HL-60 (cell line): ENCODE data around the gene LUZP1.

Source experiments
- DNase-seq, 2 experiments: peaks; one replicate each; pipeline ENCODE4 v3.0.0-alpha.2; 2010 to 2020; ENCODE audit warnings: low read depth in 1 of 2, low spot score in 1 of 2
- H3K27ac ChIP-seq: fragments of 250-450 bp; sonication (Bioruptor Pico); replicated peaks from 2 replicates; pipeline ENCODE4 v1.5.1; 2020; ENCODE audit warnings: mild to moderate bottlenecking, moderate library complexity
- H3K27me3 ChIP-seq: fragments of 250-450 bp; sonication (Bioruptor Pico); 2 replicates; pipeline ENCODE4 v1.5.1; 2021; ENCODE audit warnings: mild to moderate bottlenecking, moderate library complexity; ENCODE audit not compliant: insufficient read depth, poor library complexity, severe bottlenecking
- H3K4me3 ChIP-seq: replicated peaks from 2 replicates; pipeline ENCODE4 v1.5.1; 2011; ENCODE audit warnings: mild to moderate bottlenecking, control low read depth, low read length; ENCODE audit not compliant: insufficient read depth
- CTCF ChIP-seq: IDR thresholded peaks from one replicate; pipeline ENCODE4 v1.5.1; 2011; ENCODE audit warnings: low read length, control low read depth, inconsistent platforms; ENCODE audit not compliant: insufficient read depth
- GABPA ChIP-seq: IDR thresholded peaks from 2 replicates; pipeline ENCODE4 v1.6.1; 2012; ENCODE audit warnings: low read depth
- POLR2AphosphoS5 ChIP-seq: IDR thresholded peaks from 2 replicates; pipeline ENCODE4 v1.6.1; 2012; ENCODE audit warnings: low read depth
- SPI1 ChIP-seq: IDR thresholded peaks from 2 replicates; pipeline ENCODE4 v1.6.1; 2012; ENCODE audit warnings: low read depth, mild to moderate bottlenecking, borderline replicate concordance
- TF ChIP-seq, protein P1 (sequence below): IDR thresholded peaks from 2 replicates; pipeline ENCODE4 v1.6.1; 2012; ENCODE audit warnings: low read depth; ENCODE audit not compliant: insufficient replicate concordance

Gene LUZP1

DNA sequence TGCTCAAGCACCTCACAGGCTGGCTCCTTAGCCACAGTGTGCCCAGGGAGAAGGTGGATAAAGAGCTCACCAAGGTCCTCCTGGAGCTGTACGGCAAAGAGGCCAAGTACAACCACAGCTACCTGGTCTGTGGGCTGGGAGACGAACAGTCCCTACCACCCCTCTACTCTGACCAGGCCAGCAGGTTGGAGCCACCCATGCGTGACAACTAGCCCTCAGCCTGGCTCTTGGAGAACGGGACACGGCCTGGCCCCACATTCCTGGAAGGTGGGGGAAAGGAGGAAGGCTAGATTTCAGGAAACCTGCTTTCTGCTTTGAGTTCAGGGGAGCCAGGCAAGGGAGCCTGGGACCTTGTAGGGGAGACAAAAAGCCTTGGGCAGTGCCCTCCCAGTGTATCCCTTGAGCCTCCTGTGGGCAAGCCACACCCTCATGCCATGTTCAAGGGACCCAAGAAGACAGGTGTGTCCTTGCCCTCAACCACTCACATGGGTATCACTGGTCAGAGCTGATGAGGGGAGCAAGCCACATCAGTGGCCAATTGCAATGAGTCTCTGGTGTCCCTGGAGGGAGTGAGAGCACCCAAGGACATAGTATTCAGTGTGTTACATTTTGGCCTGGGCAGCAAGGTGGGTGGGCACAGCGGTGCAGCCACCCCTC lies 27.6 kb downstream of the LUZP1 start:
- no peak for DNase-seq
- Histone ChIP-seq H3K27me3 (no peaks in the 10 kb centered on the region), H3K27ac (no peak overlapping the region), H3K4me3 (no peak overlapping the region)
- TF ChIP-seq, protein P1, sequence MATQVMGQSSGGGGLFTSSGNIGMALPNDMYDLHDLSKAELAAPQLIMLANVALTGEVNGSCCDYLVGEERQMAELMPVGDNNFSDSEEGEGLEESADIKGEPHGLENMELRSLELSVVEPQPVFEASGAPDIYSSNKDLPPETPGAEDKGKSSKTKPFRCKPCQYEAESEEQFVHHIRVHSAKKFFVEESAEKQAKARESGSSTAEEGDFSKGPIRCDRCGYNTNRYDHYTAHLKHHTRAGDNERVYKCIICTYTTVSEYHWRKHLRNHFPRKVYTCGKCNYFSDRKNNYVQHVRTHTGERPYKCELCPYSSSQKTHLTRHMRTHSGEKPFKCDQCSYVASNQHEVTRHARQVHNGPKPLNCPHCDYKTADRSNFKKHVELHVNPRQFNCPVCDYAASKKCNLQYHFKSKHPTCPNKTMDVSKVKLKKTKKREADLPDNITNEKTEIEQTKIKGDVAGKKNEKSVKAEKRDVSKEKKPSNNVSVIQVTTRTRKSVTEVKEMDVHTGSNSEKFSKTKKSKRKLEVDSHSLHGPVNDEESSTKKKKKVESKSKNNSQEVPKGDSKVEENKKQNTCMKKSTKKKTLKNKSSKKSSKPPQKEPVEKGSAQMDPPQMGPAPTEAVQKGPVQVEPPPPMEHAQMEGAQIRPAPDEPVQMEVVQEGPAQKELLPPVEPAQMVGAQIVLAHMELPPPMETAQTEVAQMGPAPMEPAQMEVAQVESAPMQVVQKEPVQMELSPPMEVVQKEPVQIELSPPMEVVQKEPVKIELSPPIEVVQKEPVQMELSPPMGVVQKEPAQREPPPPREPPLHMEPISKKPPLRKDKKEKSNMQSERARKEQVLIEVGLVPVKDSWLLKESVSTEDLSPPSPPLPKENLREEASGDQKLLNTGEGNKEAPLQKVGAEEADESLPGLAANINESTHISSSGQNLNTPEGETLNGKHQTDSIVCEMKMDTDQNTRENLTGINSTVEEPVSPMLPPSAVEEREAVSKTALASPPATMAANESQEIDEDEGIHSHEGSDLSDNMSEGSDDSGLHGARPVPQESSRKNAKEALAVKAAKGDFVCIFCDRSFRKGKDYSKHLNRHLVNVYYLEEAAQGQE, result no peak
- TF ChIP-seq POLR2AphosphoS5 (no peak), SPI1 (no peak), CTCF (no peak), GABPA (no peak)

DNA sequence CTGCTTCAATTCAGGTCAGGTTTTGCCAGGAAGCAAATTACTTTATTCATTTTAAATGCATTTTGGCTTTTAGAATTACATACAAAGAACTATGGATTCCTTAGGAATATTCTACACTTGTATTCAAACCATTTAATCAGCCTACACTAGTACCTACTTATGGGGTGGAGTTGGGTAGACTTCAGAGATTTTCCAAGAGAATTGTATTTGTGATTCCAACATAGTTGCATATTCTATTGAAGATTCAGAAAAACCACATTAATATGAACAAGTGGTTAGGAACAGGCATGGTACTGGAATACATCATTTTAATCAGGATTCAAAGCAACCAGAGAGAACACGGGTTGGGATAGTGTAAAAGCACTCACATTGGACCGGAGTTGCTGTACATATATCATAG lies 33.4 kb downstream of the LUZP1 start:
- Histone ChIP-seq H3K27ac (no peak overlapping the region), H3K4me3 (no peak overlapping the region), H3K27me3 (no peaks in the 10 kb centered on the region)
- no peak for DNase-seq
- TF ChIP-seq SPI1, result no peak
- no peak for TF ChIP-seq GABPA
- TF ChIP-seq, protein P1, result no peak
- no peak for TF ChIP-seq CTCF

- TF ChIP-seq SPI1, result no peak
- TF ChIP-seq GABPA, result no peak
- no peak for TF ChIP-seq CTCF
- TF ChIP-seq POLR2AphosphoS5, result no peak
- TF ChIP-seq, protein P1, result no peak
- Histone ChIP-seq H3K27ac (no peak overlapping the region), H3K4me3 (no peak overlapping the region), H3K27me3 (no peaks in the 10 kb centered on the region)
- DNase-seq, result no peak
These were observed 34.6 kb downstream of the LUZP1 start for GRCh38 chr1:23134055-23134454.
